EL (cell line): Measurements from ENCODE around the gene HNF1B.

Source experiments
- DNase-seq: peaks from one replicate; pipeline ENCODE4 v3.0.0-alpha.2; 2016

The HNF1B gene

GRCh38 chr17:37731056-37731455 is 13.8 kb downstream of the HNF1B start:
- DNase-seq, result no peak

GRCh38 chr17:37729905-37730304 is 15.0 kb downstream of the HNF1B start:
- DNase-seq, result no peak

- no peak for DNase-seq
These were observed 17.8 kb downstream of the HNF1B start for GRCh38 chr17:37726891-37727675.

- DNase-seq, result peak; percentile 35
These were observed 18.6 kb downstream of the HNF1B start for GRCh38 chr17:37726248-37726647.

- no peak for DNase-seq
These were observed 19.2 kb downstream of the HNF1B start for GRCh38 chr17:37725601-37726146.

GRCh38 chr17:37725021-37725595 is 19.8 kb downstream of the HNF1B start:
- DNase-seq, result no peak

GRCh38 chr17:37720989-37721388 is 23.9 kb downstream of the HNF1B start:
- no peak for DNase-seq

- DNase-seq, result no peak
These were observed 25.0 kb downstream of the HNF1B start for GRCh38 chr17:37719866-37720265.

GRCh38 chr17:37718324-37719048 is 26.4 kb downstream of the HNF1B start:
- DNase-seq, result no peak

GRCh38 chr17:37717627-37718323 is 27.1 kb downstream of the HNF1B start:
- DNase-seq, result no peak

GRCh38 chr17:37714897-37715296 is 30.0 kb downstream of the HNF1B start:
- DNase-seq, result no peak

- DNase-seq, result no peak
These were observed 31.2 kb downstream of the HNF1B start for GRCh38 chr17:37713624-37714023.

- DNase-seq, result no peak
These were observed 31.8 kb downstream of the HNF1B start for GRCh38 chr17:37713028-37713431.

GRCh38 chr17:37711113-37711512 is 33.7 kb downstream of the HNF1B start:
- DNase-seq, result no peak

- DNase-seq, result peak; percentile 41
These were observed 34.4 kb downstream of the HNF1B start for GRCh38 chr17:37710344-37710886.

- peak; percentile 23 for DNase-seq
These were observed 36.1 kb downstream of the HNF1B start for GRCh38 chr17:37708616-37709212.

- no peak for DNase-seq
These were observed 36.7 kb downstream of the HNF1B start for GRCh38 chr17:37708008-37708615.

GRCh38 chr17:37706446-37706845 is 38.4 kb downstream of the HNF1B start:
- no peak for DNase-seq

GRCh38 chr17:37702598-37702997 is 42.3 kb downstream of the HNF1B start:
- peak; percentile 87 for DNase-seq

GRCh38 chr17:37701496-37701898 is 43.4 kb downstream of the HNF1B start:
- DNase-seq, result peak; percentile 37

- DNase-seq, result no peak
These were observed 44.0 kb downstream of the HNF1B start for GRCh38 chr17:37700881-37701280.
